Neural progenitor cell (in vitro differentiated cells): Measurements from ENCODE around the gene SOX2. TPM values are rescaled to one million over a fixed set of nuclear protein-coding genes. Genes with fewer than 3 reads are reported as not detected.

ENCODE experiments used
- DNase-seq: peaks from one replicate; pipeline ENCODE4 v3.0.0-alpha.2; 2016; ENCODE audit warnings: low spot score
- H2AFZ ChIP-seq: fragments of 200-600 bp; sonication (generic); replicated peaks from 2 replicates; pipeline ENCODE4 v1.6.1; 2016; ENCODE audit warnings: antibody characterized with exemption
- H3F3A ChIP-seq: fragments of 200-600 bp; sonication (generic); 2 replicates; pipeline ENCODE4 v1.6.1; 2016; ENCODE audit warnings: antibody characterized with exemption, low read depth
- H3K27ac ChIP-seq: fragments of 200-600 bp; sonication (generic); 2 replicates; pipeline ENCODE4 v1.5.1; 2016; ENCODE audit warnings: mild to moderate bottlenecking
- H3K27me3 ChIP-seq: fragments of 200-600 bp; sonication (generic); 2 replicates; pipeline ENCODE4 v1.6.1; 2016; ENCODE audit warnings: mild to moderate bottlenecking, moderate library complexity
- H3K36me3 ChIP-seq: fragments of 200-600 bp; sonication (generic); 2 replicates; pipeline ENCODE4 v1.5.1; 2016
- H3K4me1 ChIP-seq: fragments of 200-600 bp; sonication (generic); 2 replicates; pipeline ENCODE4 v1.6.1; 2016; ENCODE audit warnings: mixed run types
- H3K4me2 ChIP-seq: fragments of 200-600 bp; sonication (generic); 2 replicates; pipeline ENCODE4 v1.6.1; 2016
- H3K4me3 ChIP-seq: fragments of 200-600 bp; sonication (generic); 2 replicates; pipeline ENCODE4 v1.5.1; 2016
- H3K79me2 ChIP-seq: fragments of 200-600 bp; sonication (generic); 2 replicates; pipeline ENCODE4 v1.6.1; 2016; ENCODE audit warnings: low read depth
- H3K9ac ChIP-seq: fragments of 200-600 bp; sonication (generic); 2 replicates; pipeline ENCODE4 v1.6.1; 2016
- H3K9me3 ChIP-seq: fragments of 200-600 bp; sonication (generic); 2 replicates; pipeline ENCODE4 v1.5.1; 2016; ENCODE audit warnings: low read depth
- H4K20me1 ChIP-seq: fragments of 200-600 bp; sonication (generic); 2 replicates; pipeline ENCODE4 v1.6.1; 2016; ENCODE audit warnings: low read depth
- H3K27ac Mint-ChIP-seq: 3 replicates; pipeline ENCODE4 v1.8.0; 2021; ENCODE audit warnings: mixed read lengths
- H3K27me3 Mint-ChIP-seq: 2 replicates; pipeline ENCODE4 v1.8.0; 2022; ENCODE audit warnings: low read depth, mild to moderate bottlenecking, inconsistent platforms, moderate library complexity, mixed read lengths; ENCODE audit not compliant: insufficient read depth
- H3K36me3 Mint-ChIP-seq: 3 replicates; pipeline ENCODE4 v1.8.0; 2021; ENCODE audit warnings: mixed read lengths
- H3K4me1 Mint-ChIP-seq: 3 replicates; pipeline ENCODE4 v1.8.0; 2021; ENCODE audit warnings: mixed read lengths
- H3K4me3 Mint-ChIP-seq: 3 replicates; pipeline ENCODE4 v1.8.0; 2021; ENCODE audit warnings: mild to moderate bottlenecking, moderate library complexity, mixed read lengths
- H3K9me3 Mint-ChIP-seq: 3 replicates; pipeline ENCODE4 v1.8.0; 2020; ENCODE audit warnings: mixed read lengths
- CTCF ChIP-seq: fragments of 200-600 bp; sonication (generic); IDR thresholded peaks from 2 replicates; pipeline ENCODE4 v1.5.1; 2017; ENCODE audit warnings: antibody characterized with exemption, mild to moderate bottlenecking
- EZH2 ChIP-seq: fragments of 200-600 bp; sonication (generic); IDR thresholded peaks from 2 replicates; pipeline ENCODE4 v1.6.1; 2017; ENCODE audit warnings: antibody characterized with exemption, mild to moderate bottlenecking, moderate library complexity
- EZH2phosphoT487 ChIP-seq: fragments of 200-600 bp; sonication (generic); IDR thresholded peaks from 2 replicates; pipeline ENCODE4 v1.6.1; 2017; ENCODE audit warnings: antibody characterized with exemption
- total RNA-seq: library from RNA; depleted of rRNA; stranded (reverse); fragments of >200 nt; gene quantifications from 2 replicates; pipeline ENCODE4 v1.2.3, GENCODE V29; 2015; ENCODE audit warnings: low replicate concordance

Gene SOX2
- total RNA-seq, 1 donor from 2014 or later: 605 TPM

DNA sequence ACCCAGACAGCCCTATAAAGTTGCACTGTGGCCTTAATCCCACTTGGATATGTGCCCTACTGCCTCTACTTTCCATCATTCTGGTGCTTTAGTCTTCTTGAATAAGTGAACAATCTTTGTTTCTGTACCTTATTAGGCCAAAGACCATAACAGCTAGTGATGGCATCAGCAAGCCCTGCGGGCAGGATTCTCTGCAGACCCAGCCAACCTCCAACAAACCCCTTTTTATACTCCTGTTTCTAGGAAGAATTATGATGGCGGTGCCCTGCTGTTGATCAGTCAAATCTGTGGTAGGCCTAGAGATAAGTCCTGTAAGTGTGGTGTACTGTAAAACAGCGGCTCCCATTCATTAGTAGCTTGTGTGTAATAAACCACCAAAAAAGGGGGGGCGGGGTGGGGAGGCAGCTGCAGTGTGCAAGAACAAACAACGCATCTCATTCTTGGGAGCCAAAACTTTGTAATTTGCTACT is 40.5 kb downstream of the SOX2 start:
- peak overlapping the region; percentile 47 for H3K27ac ChIP-seq
- Mint-ChIP-seq H3K27ac (peak overlapping the region; percentile 88), H3K4me1 (peaks cover 73% of the 10 kb centered on the region), H3K27me3 (no peaks in the 10 kb centered on the region), H3K36me3 (peaks cover 2% of the 10 kb centered on the region), H3K9me3 (no peaks in the 10 kb centered on the region), H3K4me3 (no peak overlapping the region)
- peaks cover 36% of the 10 kb centered on the region for H3K79me2 ChIP-seq
- peaks cover 53% of the 10 kb centered on the region for H3K4me1 ChIP-seq
- H3K9me3 ChIP-seq: no peaks in the 10 kb centered on the region
- H3K36me3 ChIP-seq: no peaks in the 10 kb centered on the region
- H3K4me2 ChIP-seq: peak overlapping the region; percentile 48
- H3K4me3 ChIP-seq: no peak overlapping the region
- no peak for DNase-seq
- H3F3A ChIP-seq: peaks cover 39% of the 10 kb centered on the region
- no peaks in the 10 kb centered on the region for H3K27me3 ChIP-seq
- no peak overlapping the region for H3K9ac ChIP-seq
- H4K20me1 ChIP-seq: no peaks in the 10 kb centered on the region
- TF ChIP-seq EZH2phosphoT487 (no peak), EZH2 (no peak), CTCF (no peak)
- peak overlapping the region; percentile 23 for H2AFZ ChIP-seq

DNA sequence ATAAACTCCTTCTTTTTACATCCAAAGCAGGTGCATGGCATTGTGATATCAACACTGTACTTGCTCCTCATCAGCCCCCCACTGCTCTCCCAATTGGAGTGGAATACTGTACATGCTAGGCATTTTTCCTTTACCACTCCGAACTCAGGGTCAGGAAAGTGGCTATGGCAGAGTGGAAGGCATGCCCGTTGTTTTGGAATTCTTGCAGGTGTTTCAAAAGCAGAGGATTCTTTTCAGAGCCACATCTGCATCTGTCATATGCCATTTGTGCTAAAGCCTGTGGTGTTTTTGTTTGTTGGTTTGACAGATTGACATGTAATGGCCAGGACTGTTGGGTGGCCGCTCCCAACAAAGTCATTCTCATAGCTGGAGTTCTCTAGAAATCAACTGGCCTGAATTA is 41.7 kb downstream of the SOX2 start:
- no peak overlapping the region for H3K4me3 ChIP-seq
- H3K9me3 Mint-ChIP-seq: no peaks in the 10 kb centered on the region
- peak; percentile 23 for DNase-seq

DNA sequence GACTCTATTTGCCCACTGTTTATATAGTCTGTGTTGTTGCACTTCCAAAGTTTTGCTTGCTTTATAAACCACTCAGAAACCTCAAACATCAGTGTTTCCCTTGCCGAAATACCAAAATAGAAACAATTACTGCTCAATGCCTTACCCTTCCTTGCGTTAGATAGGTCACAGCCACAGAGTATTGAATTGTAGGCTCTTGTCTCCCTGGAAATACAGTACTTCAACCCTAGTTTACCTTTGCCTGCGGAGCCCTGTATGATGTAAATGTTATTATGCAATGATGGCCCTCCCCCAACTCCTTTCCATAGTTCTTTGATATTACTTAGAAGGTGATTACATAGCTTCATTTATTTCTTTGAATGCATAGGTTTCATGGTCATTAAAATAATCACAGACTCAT is 44.2 kb downstream of the SOX2 start:
- H3K9me3 Mint-ChIP-seq: no peaks in the 10 kb centered on the region
- no peaks in the 10 kb centered on the region for H3K27me3 Mint-ChIP-seq
- no peaks in the 10 kb centered on the region for H3K36me3 ChIP-seq
- H3K27me3 ChIP-seq: no peaks in the 10 kb centered on the region
- H3K9ac ChIP-seq: no peak overlapping the region
- peaks cover 36% of the 10 kb centered on the region for H3K79me2 ChIP-seq
- H3K27ac ChIP-seq: peak overlapping the region; percentile 95
- peak overlapping the region; percentile 91 for H3K4me2 ChIP-seq
- H3F3A ChIP-seq: peaks cover 63% of the 10 kb centered on the region
- peak overlapping the region; percentile 93 for H3K27ac Mint-ChIP-seq
- peaks cover 77% of the 10 kb centered on the region for H3K4me1 ChIP-seq
- peak overlapping the region; percentile 50 for H3K4me3 ChIP-seq
- DNase-seq: peak; percentile 30
- TF ChIP-seq EZH2 (no peak), EZH2phosphoT487 (no peak), CTCF (no peak)
- no peaks in the 10 kb centered on the region for H3K9me3 ChIP-seq
- H2AFZ ChIP-seq: peak overlapping the region; percentile 57
- H3K4me1 Mint-ChIP-seq: peaks cover 81% of the 10 kb centered on the region
- H3K4me3 Mint-ChIP-seq: peak overlapping the region; percentile 84
- H4K20me1 ChIP-seq: no peaks in the 10 kb centered on the region
- H3K36me3 Mint-ChIP-seq: no peaks in the 10 kb centered on the region

More for the DNA sequence above, 41.7 kb downstream of the SOX2 start:
- Mint-ChIP-seq H3K4me1 (peaks cover 75% of the 10 kb centered on the region), H3K36me3 (peaks cover 2% of the 10 kb centered on the region), H3K27ac (peak overlapping the region; percentile 72), H3K4me3 (peak overlapping the region; percentile 16), H3K27me3 (no peaks in the 10 kb centered on the region)
- Histone ChIP-seq H2AFZ (no peak overlapping the region), H3F3A (peaks cover 51% of the 10 kb centered on the region), H3K4me2 (peak overlapping the region; percentile 91), H3K27ac (peak overlapping the region; percentile 95), H3K36me3 (no peaks in the 10 kb centered on the region), H3K27me3 (no peaks in the 10 kb centered on the region), H3K79me2 (peaks cover 36% of the 10 kb centered on the region), H4K20me1 (no peaks in the 10 kb centered on the region), H3K9ac (no peak overlapping the region), H3K4me1 (peaks cover 64% of the 10 kb centered on the region), H3K9me3 (no peaks in the 10 kb centered on the region)
- TF ChIP-seq EZH2: no peak

DNA sequence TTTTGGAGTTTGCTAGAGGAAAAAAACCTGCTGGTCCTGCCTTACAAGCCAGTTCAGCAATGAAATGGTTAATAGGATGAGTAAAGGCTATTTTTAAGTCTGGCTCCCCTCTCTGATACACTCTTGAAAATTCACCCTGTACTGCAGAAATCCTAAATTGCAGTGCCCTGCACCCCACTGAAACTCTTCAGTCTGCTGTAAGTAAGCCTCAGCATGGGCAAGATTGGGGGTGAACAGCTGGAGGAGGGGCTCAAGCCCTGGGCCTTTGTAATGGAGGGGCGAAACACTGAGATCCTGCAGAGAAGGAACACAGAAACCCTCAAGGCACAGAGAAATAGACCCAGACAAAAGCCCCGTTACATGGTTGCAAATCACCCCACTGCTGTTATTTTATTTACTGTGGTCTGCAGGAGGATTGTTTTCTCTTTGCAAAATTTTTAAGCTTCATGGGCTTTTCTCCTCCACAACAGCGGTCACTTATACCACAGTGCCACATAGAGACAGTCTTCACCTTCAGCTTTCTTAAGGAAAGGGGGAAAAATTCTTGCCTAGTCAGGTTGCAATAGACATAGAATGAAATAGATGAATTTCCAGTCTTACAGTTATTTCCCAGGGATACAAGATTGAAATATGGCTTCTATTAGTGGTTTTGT is 45.0 kb downstream of the SOX2 start:
- peaks cover 35% of the 10 kb centered on the region for H3K79me2 ChIP-seq
- no peaks in the 10 kb centered on the region for H3K36me3 Mint-ChIP-seq
- H3F3A ChIP-seq: peaks cover 63% of the 10 kb centered on the region
- no peaks in the 10 kb centered on the region for H4K20me1 ChIP-seq
- H3K4me2 ChIP-seq: peak overlapping the region; percentile 91
- H3K27ac ChIP-seq: peak overlapping the region; percentile 95
- no peaks in the 10 kb centered on the region for H3K9me3 Mint-ChIP-seq
- no peak overlapping the region for H3K9ac ChIP-seq
- peak overlapping the region; percentile 84 for H3K4me3 Mint-ChIP-seq
- peaks cover 77% of the 10 kb centered on the region for H3K4me1 ChIP-seq
- H2AFZ ChIP-seq: no peak overlapping the region
- H3K27me3 ChIP-seq: no peaks in the 10 kb centered on the region
- peaks cover 78% of the 10 kb centered on the region for H3K4me1 Mint-ChIP-seq
- H3K27ac Mint-ChIP-seq: peak overlapping the region; percentile 93
- H3K36me3 ChIP-seq: no peaks in the 10 kb centered on the region
- H3K27me3 Mint-ChIP-seq: peaks cover 3% of the 10 kb centered on the region
- TF ChIP-seq CTCF (no peak), EZH2phosphoT487 (no peak), EZH2 (no peak)
- H3K9me3 ChIP-seq: no peaks in the 10 kb centered on the region
- peak overlapping the region; percentile 50 for H3K4me3 ChIP-seq
- DNase-seq: peak; percentile 90
